Liver (tissue), 9 donors: Measurements from ENCODE around the gene KCNQ1. TPM values are rescaled to one million over a fixed set of nuclear protein-coding genes. Genes with fewer than 3 reads are reported as not detected.

ENCODE experiments used
- DNase-seq: peaks from one replicate; pipeline ENCODE4 v3.0.0-alpha.2; 2017; ENCODE audit warnings: low spot score
- H3K27ac ChIP-seq, 2 donors: one replicate each; pipeline ENCODE4 v1.7.0; 2013; ENCODE audit warnings: inconsistent platforms in 2 of 2, low read length in 2 of 2, control low read depth in 1 of 2, low read depth in 1 of 2, mild to moderate bottlenecking in 1 of 2
- H3K27me3 ChIP-seq, 4 donors: one replicate each; pipeline versions ENCODE4 v1.6.1 to v1.7.0; 2013; ENCODE audit warnings: low read length in 3 of 4, inconsistent platforms in 1 of 4, mild to moderate bottlenecking in 1 of 4, moderate library complexity in 1 of 4; ENCODE audit not compliant: control insufficient read depth in 4 of 4, insufficient read depth in 4 of 4
- H3K36me3 ChIP-seq, 4 donors: one replicate each; pipeline versions ENCODE4 v1.6.1 to v1.7.0; 2013; ENCODE audit warnings: low read length in 3 of 4, mild to moderate bottlenecking in 3 of 4, low read depth in 1 of 4, moderate library complexity in 1 of 4; ENCODE audit not compliant: control insufficient read depth in 4 of 4, insufficient read depth in 3 of 4
- H3K4me1 ChIP-seq, 4 donors: one replicate each; pipeline versions ENCODE4 v1.6.1 to v1.7.0; 2013; ENCODE audit warnings: low read length in 3 of 4, mild to moderate bottlenecking in 3 of 4, moderate library complexity in 1 of 4; ENCODE audit not compliant: control insufficient read depth in 4 of 4, insufficient read depth in 4 of 4
- H3K4me3 ChIP-seq, 3 donors: one replicate each; pipeline versions ENCODE4 v1.6.1 to v1.7.0; 2013; ENCODE audit warnings: low read length in 3 of 3, control low read depth in 1 of 3, low read depth in 1 of 3, mild to moderate bottlenecking in 1 of 3
- H3K9ac ChIP-seq, 2 donors: one replicate each; pipeline ENCODE4 v1.7.0; 2013; ENCODE audit warnings: low read length in 2 of 2, mild to moderate bottlenecking in 2 of 2, moderate library complexity in 2 of 2, control low read depth in 1 of 2, low read depth in 1 of 2
- H3K9me3 ChIP-seq, 4 donors: one replicate each; pipeline versions ENCODE4 v1.6.1 to v1.7.0; 2013; ENCODE audit warnings: low read length in 3 of 4; ENCODE audit not compliant: control insufficient read depth in 4 of 4
- EGR1 ChIP-seq, 2 donors: IDR thresholded peaks; 2 replicates each; pipeline ENCODE4 v1.6.1; 2016 to 2018; ENCODE audit warnings: antibody characterized with exemption in 2 of 2, low read depth in 2 of 2
- FOXA1 ChIP-seq: IDR thresholded peaks from 2 replicates; pipeline ENCODE4 v1.6.1; 2016; ENCODE audit warnings: antibody characterized with exemption
- FOXA2 ChIP-seq: IDR thresholded peaks from 2 replicates; pipeline ENCODE4 v1.6.1; 2016; ENCODE audit warnings: antibody characterized with exemption
- GABPA ChIP-seq, 2 donors: IDR thresholded peaks in 1 of 2; conservative IDR thresholded peaks in 1 of 2; 2 replicates each; pipeline ENCODE4 v1.6.1; 2016; ENCODE audit warnings: antibody characterized with exemption in 2 of 2, mild to moderate bottlenecking in 1 of 2, moderate library complexity in 1 of 2
- HNF4A ChIP-seq, 2 donors: conservative IDR thresholded peaks; 2 replicates each; pipeline ENCODE4 v1.6.1; 2016; ENCODE audit warnings: antibody characterized with exemption in 2 of 2, mild to moderate bottlenecking in 2 of 2
- HNF4G ChIP-seq: IDR thresholded peaks from 2 replicates; pipeline ENCODE4 v1.6.1; 2016; ENCODE audit warnings: antibody characterized with exemption
- JUND ChIP-seq, 2 donors: IDR thresholded peaks; 2 replicates each; pipeline ENCODE4 v1.6.1; 2016; ENCODE audit warnings: antibody characterized with exemption in 2 of 2
- NR2F2 ChIP-seq: IDR thresholded peaks from 2 replicates; pipeline ENCODE4 v1.6.1; 2016; ENCODE audit warnings: antibody characterized with exemption
- RXRA ChIP-seq, 2 donors: IDR thresholded peaks; 2 replicates each; pipeline ENCODE4 v1.6.1; 2017 to 2018; ENCODE audit warnings: antibody characterized with exemption in 2 of 2, mild to moderate bottlenecking in 1 of 2
- SP1 ChIP-seq: IDR thresholded peaks from 2 replicates; pipeline ENCODE4 v1.6.1; 2018; ENCODE audit warnings: antibody characterized with exemption, mild to moderate bottlenecking
- TAF1 ChIP-seq: conservative IDR thresholded peaks from 2 replicates; pipeline ENCODE4 v1.6.1; 2016; ENCODE audit warnings: antibody characterized with exemption, mild to moderate bottlenecking
- YY1 ChIP-seq: IDR thresholded peaks from 2 replicates; pipeline ENCODE4 v1.6.1; 2016; ENCODE audit warnings: antibody characterized with exemption, mild to moderate bottlenecking
- WGBS: extraction: QIAGEN DNeasy Blood & Tissue Kit; methylation state at CpG from one replicate; pipeline ENCODE4 v1.1.7; 2013; 5-methylcytosine and 5-hydroxymethylcytosine counted together
- polyA plus RNA-seq, 2 donors: library from polyadenylated mRNA; stranded (reverse) in 1 of 2; unstranded in 1 of 2; fragments of 200-250 nt in 1 of 2; fragments of >200 nt in 1 of 2; fragmentation: Nextera tagmentation in 1 of 2; extraction: Ambion mirVana in 1 of 2; gene quantifications; one replicate each; pipeline versions ENCODE4 v1.2.1 to v1.2.3, GENCODE V29; 2013 to 2015
- total RNA-seq, 2 donors: library from RNA; depleted of rRNA; stranded (reverse); fragments of >200 nt; gene quantifications; one replicate each; pipeline ENCODE4 v1.2.3, GENCODE V29; 2014
- TF ChIP-seq, protein P1 (sequence below): IDR thresholded peaks from 2 replicates; pipeline ENCODE4 v1.6.1; 2016; ENCODE audit warnings: antibody characterized with exemption
- TF ChIP-seq, protein P2 (sequence below): fragments of 150-350 bp; IDR thresholded peaks from 2 replicates; pipeline ENCODE4 v1.5.1; 2017; ENCODE audit warnings: improper control_type of control experiment, low read depth, low read length; ENCODE audit not compliant: missing input control
- TF ChIP-seq, protein P3 (sequence below): IDR thresholded peaks from 2 replicates; pipeline ENCODE4 v1.6.1; 2016; ENCODE audit warnings: antibody characterized with exemption
- TF ChIP-seq, protein P4 (sequence below): IDR thresholded peaks from 2 replicates; pipeline ENCODE4 v1.6.1; 2016; ENCODE audit warnings: antibody characterized with exemption, mild to moderate bottlenecking
- donor health status: healthy.
- donor health status: healthy.
- donor health status: healthy.
- donor health status: healthy.
- donor health status: healthy.

The KCNQ1 gene
- total and polyA plus RNA-seq, 4 donors = 0.31 to 2.2 (median 1.5) TPM

DNA sequence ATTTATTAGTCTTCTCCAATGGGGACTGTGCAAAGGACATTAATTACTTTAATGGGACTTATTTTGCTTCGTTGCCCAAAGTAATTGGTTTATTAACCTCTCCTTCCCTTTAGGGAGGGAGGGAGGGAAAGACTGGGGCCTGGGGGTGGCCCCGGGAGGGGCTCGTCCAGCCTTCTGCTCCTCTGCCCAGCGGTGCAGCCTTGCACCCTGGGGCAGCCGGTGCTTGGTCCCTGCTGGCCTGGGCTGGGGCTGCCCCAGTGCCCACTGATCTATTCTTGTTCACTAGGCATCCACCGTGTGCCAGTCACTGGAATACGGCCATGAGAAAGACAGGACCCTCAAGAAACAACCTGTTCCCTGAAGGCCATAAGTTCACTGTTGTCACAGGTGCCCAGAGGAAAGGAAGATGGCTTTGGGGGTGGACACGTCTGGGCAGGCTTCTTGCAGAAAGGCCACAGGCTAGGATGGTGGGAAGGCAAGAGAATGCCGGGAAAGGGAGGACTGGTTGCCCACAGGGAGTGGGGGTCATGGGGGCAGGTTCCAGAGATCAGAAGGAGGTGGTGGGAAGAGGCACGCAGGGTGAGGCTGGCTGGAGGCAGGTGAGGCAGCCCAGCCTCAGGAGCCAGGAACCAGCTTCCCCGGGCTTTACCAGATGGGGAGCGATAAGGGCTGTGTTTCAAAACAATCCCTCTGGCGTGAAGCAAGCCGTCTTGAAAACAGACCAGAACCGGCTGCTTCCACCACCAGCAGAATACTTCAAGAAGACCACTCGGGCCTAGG is 302.6 kb downstream of the KCNQ1 start:
- Histone ChIP-seq H3K9ac (no peak overlapping the region), H3K9me3 (no peaks in the 10 kb centered on the region), H3K27me3 (no peaks in the 10 kb centered on the region), H3K27ac (no peak overlapping the region), H3K4me1 (no peaks in the 10 kb centered on the region), H3K4me3 (no peak overlapping the region), H3K36me3 (no peaks in the 10 kb centered on the region)
- 91% methylated on average over 16 of the region's 16 CpGs for WGBS
- no peak for TF ChIP-seq FOXA1
- TF ChIP-seq JUND (IDR thresholded peaks at IDR 0.05) = no peak
- no peak for TF ChIP-seq EGR1 (IDR thresholded peaks at IDR 0.05; ENCODE audit: low read depth in 2 of 2)
- TF ChIP-seq GABPA (IDR thresholded peaks at IDR 0.05 in 1 of 2, conservative IDR thresholded peaks at IDR 0.05 in 1 of 2) = no peak
- TF ChIP-seq, protein P1, sequence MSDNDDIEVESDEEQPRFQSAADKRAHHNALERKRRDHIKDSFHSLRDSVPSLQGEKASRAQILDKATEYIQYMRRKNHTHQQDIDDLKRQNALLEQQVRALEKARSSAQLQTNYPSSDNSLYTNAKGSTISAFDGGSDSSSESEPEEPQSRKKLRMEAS = no peak
- TF ChIP-seq YY1 = no peak
- DNase-seq = no peak

DNA sequence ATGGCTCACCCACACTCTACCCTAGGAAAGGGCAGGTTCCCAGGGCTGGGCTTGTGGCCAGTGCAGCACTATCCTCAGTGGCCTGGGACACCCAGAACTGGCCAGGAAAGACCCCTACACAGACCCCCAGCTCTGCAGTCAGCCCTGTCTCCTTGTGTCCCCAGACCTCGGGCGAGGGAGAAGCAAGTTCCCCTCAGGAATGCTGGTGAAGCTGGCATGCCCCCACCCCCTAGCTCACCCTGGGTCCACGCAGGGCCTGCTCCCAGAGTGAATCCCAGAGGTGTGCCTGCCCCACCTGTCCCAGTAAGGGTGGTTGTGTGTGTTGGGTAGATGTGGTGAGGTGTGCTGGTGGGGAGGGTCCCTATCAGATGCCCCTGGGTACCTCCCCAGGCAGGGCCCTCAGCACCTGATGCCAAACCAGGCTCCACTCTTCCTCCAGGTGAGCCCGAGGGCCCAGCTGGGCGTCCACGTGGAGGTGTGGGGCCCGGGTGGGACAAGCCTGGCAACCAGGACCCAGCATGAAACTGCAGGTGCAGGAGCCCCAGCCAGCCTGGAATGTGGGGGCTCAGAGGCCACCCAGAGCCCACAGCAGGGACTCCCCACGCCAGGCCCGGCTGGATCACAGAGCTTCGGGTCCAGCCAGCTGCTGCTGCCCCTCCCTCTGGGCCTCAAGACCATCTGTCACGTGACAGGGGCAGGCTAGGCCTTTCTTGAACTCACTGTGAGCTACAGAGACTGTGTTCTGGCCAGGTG is 303.4 kb downstream of the KCNQ1 start:
- WGBS = 83% methylated on average over 11 of the region's 11 CpGs
- Histone ChIP-seq H3K9ac (no peak overlapping the region), H3K36me3 (no peaks in the 10 kb centered on the region), H3K27ac (no peak overlapping the region), H3K4me1 (no peaks in the 10 kb centered on the region), H3K27me3 (no peaks in the 10 kb centered on the region), H3K4me3 (no peak overlapping the region), H3K9me3 (no peaks in the 10 kb centered on the region)
- no peak for DNase-seq
- TF ChIP-seq, protein P1 = no peak
- TF ChIP-seq, protein P2, sequence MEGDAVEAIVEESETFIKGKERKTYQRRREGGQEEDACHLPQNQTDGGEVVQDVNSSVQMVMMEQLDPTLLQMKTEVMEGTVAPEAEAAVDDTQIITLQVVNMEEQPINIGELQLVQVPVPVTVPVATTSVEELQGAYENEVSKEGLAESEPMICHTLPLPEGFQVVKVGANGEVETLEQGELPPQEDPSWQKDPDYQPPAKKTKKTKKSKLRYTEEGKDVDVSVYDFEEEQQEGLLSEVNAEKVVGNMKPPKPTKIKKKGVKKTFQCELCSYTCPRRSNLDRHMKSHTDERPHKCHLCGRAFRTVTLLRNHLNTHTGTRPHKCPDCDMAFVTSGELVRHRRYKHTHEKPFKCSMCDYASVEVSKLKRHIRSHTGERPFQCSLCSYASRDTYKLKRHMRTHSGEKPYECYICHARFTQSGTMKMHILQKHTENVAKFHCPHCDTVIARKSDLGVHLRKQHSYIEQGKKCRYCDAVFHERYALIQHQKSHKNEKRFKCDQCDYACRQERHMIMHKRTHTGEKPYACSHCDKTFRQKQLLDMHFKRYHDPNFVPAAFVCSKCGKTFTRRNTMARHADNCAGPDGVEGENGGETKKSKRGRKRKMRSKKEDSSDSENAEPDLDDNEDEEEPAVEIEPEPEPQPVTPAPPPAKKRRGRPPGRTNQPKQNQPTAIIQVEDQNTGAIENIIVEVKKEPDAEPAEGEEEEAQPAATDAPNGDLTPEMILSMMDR = no peak
- TF ChIP-seq, protein P3, sequence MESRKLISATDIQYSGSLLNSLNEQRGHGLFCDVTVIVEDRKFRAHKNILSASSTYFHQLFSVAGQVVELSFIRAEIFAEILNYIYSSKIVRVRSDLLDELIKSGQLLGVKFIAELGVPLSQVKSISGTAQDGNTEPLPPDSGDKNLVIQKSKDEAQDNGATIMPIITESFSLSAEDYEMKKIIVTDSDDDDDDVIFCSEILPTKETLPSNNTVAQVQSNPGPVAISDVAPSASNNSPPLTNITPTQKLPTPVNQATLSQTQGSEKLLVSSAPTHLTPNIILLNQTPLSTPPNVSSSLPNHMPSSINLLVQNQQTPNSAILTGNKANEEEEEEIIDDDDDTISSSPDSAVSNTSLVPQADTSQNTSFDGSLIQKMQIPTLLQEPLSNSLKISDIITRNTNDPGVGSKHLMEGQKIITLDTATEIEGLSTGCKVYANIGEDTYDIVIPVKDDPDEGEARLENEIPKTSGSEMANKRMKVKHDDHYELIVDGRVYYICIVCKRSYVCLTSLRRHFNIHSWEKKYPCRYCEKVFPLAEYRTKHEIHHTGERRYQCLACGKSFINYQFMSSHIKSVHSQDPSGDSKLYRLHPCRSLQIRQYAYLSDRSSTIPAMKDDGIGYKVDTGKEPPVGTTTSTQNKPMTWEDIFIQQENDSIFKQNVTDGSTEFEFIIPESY = no peak
- no peak for TF ChIP-seq YY1
- no peak for TF ChIP-seq HNF4G
- TF ChIP-seq NR2F2 = no peak
- TF ChIP-seq SP1 = no peak
- no peak for TF ChIP-seq EGR1 (IDR thresholded peaks at IDR 0.05; ENCODE audit: low read depth in 2 of 2)
- TF ChIP-seq RXRA (IDR thresholded peaks at IDR 0.05) = no peak
- TF ChIP-seq TAF1 = no peak
- no peak for TF ChIP-seq HNF4A (conservative IDR thresholded peaks at IDR 0.05)
- no peak for TF ChIP-seq FOXA2
- TF ChIP-seq, protein P4, sequence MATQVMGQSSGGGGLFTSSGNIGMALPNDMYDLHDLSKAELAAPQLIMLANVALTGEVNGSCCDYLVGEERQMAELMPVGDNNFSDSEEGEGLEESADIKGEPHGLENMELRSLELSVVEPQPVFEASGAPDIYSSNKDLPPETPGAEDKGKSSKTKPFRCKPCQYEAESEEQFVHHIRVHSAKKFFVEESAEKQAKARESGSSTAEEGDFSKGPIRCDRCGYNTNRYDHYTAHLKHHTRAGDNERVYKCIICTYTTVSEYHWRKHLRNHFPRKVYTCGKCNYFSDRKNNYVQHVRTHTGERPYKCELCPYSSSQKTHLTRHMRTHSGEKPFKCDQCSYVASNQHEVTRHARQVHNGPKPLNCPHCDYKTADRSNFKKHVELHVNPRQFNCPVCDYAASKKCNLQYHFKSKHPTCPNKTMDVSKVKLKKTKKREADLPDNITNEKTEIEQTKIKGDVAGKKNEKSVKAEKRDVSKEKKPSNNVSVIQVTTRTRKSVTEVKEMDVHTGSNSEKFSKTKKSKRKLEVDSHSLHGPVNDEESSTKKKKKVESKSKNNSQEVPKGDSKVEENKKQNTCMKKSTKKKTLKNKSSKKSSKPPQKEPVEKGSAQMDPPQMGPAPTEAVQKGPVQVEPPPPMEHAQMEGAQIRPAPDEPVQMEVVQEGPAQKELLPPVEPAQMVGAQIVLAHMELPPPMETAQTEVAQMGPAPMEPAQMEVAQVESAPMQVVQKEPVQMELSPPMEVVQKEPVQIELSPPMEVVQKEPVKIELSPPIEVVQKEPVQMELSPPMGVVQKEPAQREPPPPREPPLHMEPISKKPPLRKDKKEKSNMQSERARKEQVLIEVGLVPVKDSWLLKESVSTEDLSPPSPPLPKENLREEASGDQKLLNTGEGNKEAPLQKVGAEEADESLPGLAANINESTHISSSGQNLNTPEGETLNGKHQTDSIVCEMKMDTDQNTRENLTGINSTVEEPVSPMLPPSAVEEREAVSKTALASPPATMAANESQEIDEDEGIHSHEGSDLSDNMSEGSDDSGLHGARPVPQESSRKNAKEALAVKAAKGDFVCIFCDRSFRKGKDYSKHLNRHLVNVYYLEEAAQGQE = no peak
- no peak for TF ChIP-seq FOXA1
- no peak for TF ChIP-seq GABPA (IDR thresholded peaks at IDR 0.05 in 1 of 2, conservative IDR thresholded peaks at IDR 0.05 in 1 of 2)
- no peak for TF ChIP-seq JUND (IDR thresholded peaks at IDR 0.05)
